ENCODE measurements around the gene DISC1. TPM values are rescaled to one million over a fixed set of nuclear protein-coding genes. Genes with fewer than 3 reads are reported as not detected.

DISC1 gene
- total and polyA plus RNA-seq, 2 donors (not counting 3 experiments of a cell fraction or from before 2014, with no cell fraction given): 3.3 to 14.7 TPM

DNA sequence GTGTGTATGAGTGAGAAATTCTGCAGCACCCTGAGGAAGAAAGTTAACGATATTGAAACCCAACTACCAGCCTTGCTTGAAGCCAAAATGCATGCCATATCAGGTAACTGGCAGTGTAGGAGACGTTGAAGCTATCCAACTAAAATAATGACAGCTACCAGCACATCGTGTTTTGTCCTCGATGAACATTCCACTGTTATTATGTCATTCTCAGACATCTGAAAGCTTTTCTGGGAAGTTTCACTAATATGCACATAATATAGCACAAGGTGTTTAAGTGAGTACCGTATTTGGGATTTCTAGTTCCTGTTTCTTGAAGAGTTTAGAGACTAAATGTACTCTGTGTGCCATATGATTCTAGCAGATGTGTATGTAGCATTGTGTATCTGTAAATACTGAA is 173.5 kb downstream of the DISC1 start:
- intact Hi-C loops (cut with micrococcal nuclease) (no loop called here), dilution Hi-C loops (cut with MboI; ENCODE audit: extremely low pct_ligation_motif_present, low sequenced_read_pairs) (no loop called here)
- no peak for DNase-seq (ENCODE audit: low read depth, low spot score)
- H3K27ac ChIP-seq (ENCODE audit: insufficient read depth, low read depth, low read length): no peak overlapping the region
- no peak overlapping the region for H3K4me2 ChIP-seq (ENCODE audit: insufficient read depth, low read length)
- POLR2A ChIA-PET: interaction anchor here (1.1 kb wide), 1 partner anchor 18 kb away, joined by 3 read pairs; no protein-coding TSS in a partner anchor
- no peaks in the 10 kb centered on the region for H3K79me2 ChIP-seq (ENCODE audit: control insufficient read depth, insufficient read depth, low read length)
- no peak for FAIRE-seq
- BruUV-seq (replicated peaks): no TSS peak
- H4K20me1 ChIP-seq (replicated peaks; ENCODE audit: control insufficient read depth, extremely low read depth, insufficient read depth, low read length): no peaks in the 10 kb centered on the region
- H3K4me3 ChIP-seq (replicated peaks in 1 of 3; ENCODE audit: insufficient read depth in 1 of 3, low read depth in 1 of 3, low read length in 3 of 3): no peak overlapping the region
- H3K27me3 ChIP-seq (ENCODE audit: control insufficient read depth in 2 of 2, insufficient read depth in 2 of 2, low read length in 2 of 2): no peaks in the 10 kb centered on the region
- H2AFZ ChIP-seq (ENCODE audit: low read depth, low read length): no peak overlapping the region
- H3K9me1 ChIP-seq (replicated peaks; ENCODE audit: control insufficient read depth, extremely low read depth, insufficient read depth, low read length): no peaks in the 10 kb centered on the region
- no peaks in the 10 kb centered on the region for H3K9me3 ChIP-seq (replicated peaks; ENCODE audit: control insufficient read depth, insufficient read depth, low read length)
- no peaks in the 10 kb centered on the region for H3K36me3 ChIP-seq (ENCODE audit: control insufficient read depth in 2 of 2, extremely low read depth in 1 of 2, insufficient read depth in 2 of 2, low read length in 2 of 2)
- CTCF ChIA-PET: interaction anchor here (0.7 to 3.2 kb wide), 4 partner anchors 18 to 43 kb away, joined by 3 to 13 read pairs (median 4); no protein-coding TSS in a partner anchor
- TF ChIP-seq, protein P1, sequence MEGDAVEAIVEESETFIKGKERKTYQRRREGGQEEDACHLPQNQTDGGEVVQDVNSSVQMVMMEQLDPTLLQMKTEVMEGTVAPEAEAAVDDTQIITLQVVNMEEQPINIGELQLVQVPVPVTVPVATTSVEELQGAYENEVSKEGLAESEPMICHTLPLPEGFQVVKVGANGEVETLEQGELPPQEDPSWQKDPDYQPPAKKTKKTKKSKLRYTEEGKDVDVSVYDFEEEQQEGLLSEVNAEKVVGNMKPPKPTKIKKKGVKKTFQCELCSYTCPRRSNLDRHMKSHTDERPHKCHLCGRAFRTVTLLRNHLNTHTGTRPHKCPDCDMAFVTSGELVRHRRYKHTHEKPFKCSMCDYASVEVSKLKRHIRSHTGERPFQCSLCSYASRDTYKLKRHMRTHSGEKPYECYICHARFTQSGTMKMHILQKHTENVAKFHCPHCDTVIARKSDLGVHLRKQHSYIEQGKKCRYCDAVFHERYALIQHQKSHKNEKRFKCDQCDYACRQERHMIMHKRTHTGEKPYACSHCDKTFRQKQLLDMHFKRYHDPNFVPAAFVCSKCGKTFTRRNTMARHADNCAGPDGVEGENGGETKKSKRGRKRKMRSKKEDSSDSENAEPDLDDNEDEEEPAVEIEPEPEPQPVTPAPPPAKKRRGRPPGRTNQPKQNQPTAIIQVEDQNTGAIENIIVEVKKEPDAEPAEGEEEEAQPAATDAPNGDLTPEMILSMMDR (IDR thresholded peaks at IDR 0.05; ENCODE audit: extremely low read depth in 1 of 2, insufficient read depth in 1 of 2, low read depth in 1 of 2, low read length in 2 of 2): no peak
- TF ChIP-seq MYC (IDR thresholded peaks at IDR 0.05; ENCODE audit: low read depth, low read length) (no peak), GATA2 (IDR thresholded peaks at IDR 0.05; ENCODE audit: insufficient read depth, insufficient read length, low read depth, low read length) (no peak), POLR2A (IDR thresholded peaks at IDR 0.05; ENCODE audit: low read depth, low read length) (no peak)
- TF ChIP-seq, protein P2, sequence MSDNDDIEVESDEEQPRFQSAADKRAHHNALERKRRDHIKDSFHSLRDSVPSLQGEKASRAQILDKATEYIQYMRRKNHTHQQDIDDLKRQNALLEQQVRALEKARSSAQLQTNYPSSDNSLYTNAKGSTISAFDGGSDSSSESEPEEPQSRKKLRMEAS (IDR thresholded peaks at IDR 0.05; ENCODE audit: insufficient read depth, insufficient read length): no peak
- H3K9ac ChIP-seq (replicated peaks; ENCODE audit: extremely low read depth, insufficient read depth, low read length): no peak overlapping the region
- H3K4me1 ChIP-seq (ENCODE audit: control insufficient read depth, extremely low read depth, insufficient read depth, low read length): peaks cover 5% of the 10 kb centered on the region
